Measurements from ENCODE around the gene BEST1. TPM values are rescaled to one million over a fixed set of nuclear protein-coding genes. Genes with fewer than 3 reads are reported as not detected.
A peak's percentile ranks its signal among the peaks of the same experiment; 100 is the strongest.
"Not testable (repeated sequence)": the region's sequence is repeated elsewhere in the genome, so short reads cannot be mapped to it uniquely, and the experiment has no call there.

Gene BEST1
- total RNA-seq, 1 donor from 2014 or later = under 0.01 TPM

GRCh38 chr11:61976420-61976800 is 26.3 kb downstream of the BEST1 start:
- no peak for DNase-seq (ENCODE audit: low read depth in 2 of 2)

GRCh38 chr11:61976813-61977475 is 26.8 kb downstream of the BEST1 start:
- no peak for DNase-seq (ENCODE audit: low read depth in 2 of 2)

GRCh38 chr11:61978703-61979661 is 28.8 kb downstream of the BEST1 start:
- DNase-seq (ENCODE audit: low read depth in 2 of 2) = peak in 1 of 2 donors; percentile 86

GRCh38 chr11:61980783-61981541 is 30.8 kb downstream of the BEST1 start:
- DNase-seq (ENCODE audit: low read depth in 2 of 2) = no peak

GRCh38 chr11:61983419-61983818 is 33.3 kb downstream of the BEST1 start:
- no peak for DNase-seq (ENCODE audit: low read depth in 2 of 2)

- no peak for DNase-seq (ENCODE audit: low read depth in 2 of 2)
Observed at GRCh38 chr11:61985869-61986268, 35.7 kb downstream of the BEST1 start.

GRCh38 chr11:61994981-61995380 is 44.8 kb downstream of the BEST1 start:
- no peak for DNase-seq (ENCODE audit: low read depth in 2 of 2)

GRCh38 chr11:61996933-61997332 is 46.8 kb downstream of the BEST1 start:
- no peak for DNase-seq (ENCODE audit: low read depth in 2 of 2)

- DNase-seq (ENCODE audit: low read depth in 2 of 2) = no peak
Observed at GRCh38 chr11:61999141-61999975, 49.2 kb downstream of the BEST1 start.

GRCh38 chr11:62000539-62001446 is 50.6 kb downstream of the BEST1 start:
- DNase-seq (ENCODE audit: low read depth in 2 of 2) = no peak

- no peak for DNase-seq (ENCODE audit: low read depth in 2 of 2)
Observed at GRCh38 chr11:62001450-62002191, 51.5 kb downstream of the BEST1 start.

- not testable (repeated sequence) for DNase-seq (ENCODE audit: low read depth in 2 of 2)
Observed at GRCh38 chr11:62002283-62002682, 52.1 kb downstream of the BEST1 start.

GRCh38 chr11:62004473-62004872 is 54.3 kb downstream of the BEST1 start:
- DNase-seq (ENCODE audit: low read depth in 2 of 2) = peak; percentile 12 to 80

GRCh38 chr11:62008193-62008592 is 58.0 kb downstream of the BEST1 start:
- DNase-seq (ENCODE audit: low read depth in 2 of 2) = no peak

- DNase-seq (ENCODE audit: low read depth in 2 of 2) = no peak
Observed at GRCh38 chr11:62010935-62011528, 60.9 kb downstream of the BEST1 start.

GRCh38 chr11:62011881-62012280 is 61.7 kb downstream of the BEST1 start:
- DNase-seq (ENCODE audit: low read depth in 2 of 2) = no peak

GRCh38 chr11:62012451-62012831 is 62.3 kb downstream of the BEST1 start:
- no peak for DNase-seq (ENCODE audit: low read depth in 2 of 2)

GRCh38 chr11:62012832-62013461 is 62.8 kb downstream of the BEST1 start:
- no peak for DNase-seq (ENCODE audit: low read depth in 2 of 2)
